ENCODE results near the gene ASB15. TPM values are rescaled to one million over a fixed set of nuclear protein-coding genes. Genes with fewer than 3 reads are reported as not detected.

The ASB15 gene
- total and polyA plus RNA-seq, 7 experiments from 2014 or later: 0.07 to 0.15 TPM; not detected in 5

GRCh38 chr7:123621707-123622106, 20.1 kb downstream of the ASB15 start:
- Mint-ChIP-seq H3K4me1 (peaks cover 0 to 5% (median 0%) of the 10 kb centered on the region in 7 donors), H3K9me3 (no peaks in the 10 kb centered on the region), H3K36me3 (no peaks in the 10 kb centered on the region), H3K4me3 (no peak overlapping the region), H3K27ac (no peak overlapping the region), H3K27me3 (peaks cover 5 to 19% (median 9%) of the 10 kb centered on the region in 5 donors)
- Histone ChIP-seq H3K9me3 (ENCODE audit: control insufficient read depth in 2 of 3, low read length in 3 of 3) (no peaks in the 10 kb centered on the region), H3K27ac (ENCODE audit: low read depth, low read length) (no peak overlapping the region), H3K4me3 (ENCODE audit: low read length) (no peak overlapping the region), H3K4me1 (ENCODE audit: control insufficient read depth in 2 of 2, insufficient read depth in 2 of 2, low read length in 2 of 2) (no peaks in the 10 kb centered on the region), H3K27me3 (ENCODE audit: control insufficient read depth in 2 of 2, insufficient read depth in 2 of 2, low read length in 2 of 2) (no peaks in the 10 kb centered on the region), H3K36me3 (ENCODE audit: control insufficient read depth in 2 of 3, insufficient read depth in 3 of 3, low read length in 3 of 3) (no peaks in the 10 kb centered on the region)
- ChIA-PET POLR2A (no interaction called here), CTCF (no interaction called here)
- ATAC-seq: no peak
- intact Hi-C loops (cut with micrococcal nuclease): no loop called here
- no peak for DNase-seq

GRCh38 chr7:123622660-123623386, 21.2 kb downstream of the ASB15 start:
- Mint-ChIP-seq H3K36me3 (no peaks in the 10 kb centered on the region), H3K27me3 (peaks cover 2 to 18% (median 8%) of the 10 kb centered on the region in 5 donors), H3K4me1 (peaks cover 0 to 5% (median 0%) of the 10 kb centered on the region in 7 donors), H3K27ac (no peak overlapping the region), H3K4me3 (no peak overlapping the region), H3K9me3 (no peaks in the 10 kb centered on the region)
- H3K27me3 ChIP-seq (ENCODE audit: control insufficient read depth in 2 of 2, insufficient read depth in 2 of 2, low read length in 2 of 2): no peaks in the 10 kb centered on the region
- DNase-seq (no peak), ATAC-seq (no peak)
- no peak overlapping the region for H3K4me3 ChIP-seq (ENCODE audit: low read length)
- ChIA-PET POLR2A (no interaction called here), CTCF (no interaction called here)
- intact Hi-C loops (cut with micrococcal nuclease): no loop called here
- no peaks in the 10 kb centered on the region for H3K36me3 ChIP-seq (ENCODE audit: control insufficient read depth in 2 of 3, insufficient read depth in 3 of 3, low read length in 3 of 3)
- H3K9me3 ChIP-seq (ENCODE audit: control insufficient read depth in 2 of 3, low read length in 3 of 3): no peaks in the 10 kb centered on the region
- H3K27ac ChIP-seq (ENCODE audit: low read depth, low read length): no peak overlapping the region
- no peaks in the 10 kb centered on the region for H3K4me1 ChIP-seq (ENCODE audit: control insufficient read depth in 2 of 2, insufficient read depth in 2 of 2, low read length in 2 of 2)

- H3K27me3 Mint-ChIP-seq: peaks cover 0 to 11% (median 8%) of the 10 kb centered on the region in 5 donors
- no peaks in the 10 kb centered on the region for H3K27me3 ChIP-seq (ENCODE audit: control insufficient read depth in 2 of 2, insufficient read depth in 2 of 2, low read length in 2 of 2)
- H3K4me1 Mint-ChIP-seq: peaks cover 0 to 5% (median 0%) of the 10 kb centered on the region in 7 donors
- H3K4me1 ChIP-seq (ENCODE audit: control insufficient read depth in 2 of 2, insufficient read depth in 2 of 2, low read length in 2 of 2): no peaks in the 10 kb centered on the region
- H3K9me3 Mint-ChIP-seq: no peaks in the 10 kb centered on the region
- intact Hi-C loops (cut with micrococcal nuclease): loop anchor here (2.0 kb wide), 3 partner anchors 130 to 248 kb away; no protein-coding TSS in a partner anchor
- no peaks in the 10 kb centered on the region for H3K9me3 ChIP-seq (ENCODE audit: control insufficient read depth in 2 of 3, low read length in 3 of 3)
- no peak overlapping the region for H3K4me3 ChIP-seq (ENCODE audit: low read length)
- H3K4me3 Mint-ChIP-seq: no peak overlapping the region
- POLR2A ChIA-PET: no interaction called here
- peak in 8 of 9 donors; percentile 19 to 54 (median 30) for DNase-seq
- H3K27ac ChIP-seq (ENCODE audit: low read depth, low read length): no peak overlapping the region
- no peak overlapping the region for H3K27ac Mint-ChIP-seq
- no peaks in the 10 kb centered on the region for H3K36me3 ChIP-seq (ENCODE audit: control insufficient read depth in 2 of 3, insufficient read depth in 3 of 3, low read length in 3 of 3)
- H3K36me3 Mint-ChIP-seq: no peaks in the 10 kb centered on the region
- CTCF ChIA-PET: interaction anchor here (1.1 to 1.3 kb wide), 3 partner anchors 9 to 248 kb away, joined by 3 to 5 read pairs (median 4); no protein-coding TSS in a partner anchor
- ATAC-seq: peak; percentile 57
Measured at GRCh38 chr7:123624527-123625183, 23.0 kb downstream of the ASB15 start.

- Mint-ChIP-seq H3K9me3 (no peaks in the 10 kb centered on the region), H3K27me3 (peaks cover 0 to 10% (median 6%) of the 10 kb centered on the region in 5 donors), H3K27ac (no peak overlapping the region), H3K36me3 (no peaks in the 10 kb centered on the region), H3K4me1 (peaks cover 0 to 5% (median 0%) of the 10 kb centered on the region in 7 donors), H3K4me3 (no peak overlapping the region)
- intact Hi-C loops (cut with micrococcal nuclease): loop anchor here (2.0 kb wide), 3 partner anchors 130 to 248 kb away; no protein-coding TSS in a partner anchor
- Histone ChIP-seq H3K27me3 (ENCODE audit: control insufficient read depth in 2 of 2, insufficient read depth in 2 of 2, low read length in 2 of 2) (no peaks in the 10 kb centered on the region), H3K4me1 (ENCODE audit: control insufficient read depth in 2 of 2, insufficient read depth in 2 of 2, low read length in 2 of 2) (no peaks in the 10 kb centered on the region), H3K36me3 (ENCODE audit: control insufficient read depth in 2 of 3, insufficient read depth in 3 of 3, low read length in 3 of 3) (no peaks in the 10 kb centered on the region), H3K4me3 (ENCODE audit: low read length) (no peak overlapping the region), H3K9me3 (ENCODE audit: control insufficient read depth in 2 of 3, low read length in 3 of 3) (no peaks in the 10 kb centered on the region), H3K27ac (ENCODE audit: low read depth, low read length) (no peak overlapping the region)
- CTCF ChIA-PET: interaction anchor here (1.1 to 1.3 kb wide), 3 partner anchors 8 to 247 kb away, joined by 3 to 5 read pairs (median 4); no protein-coding TSS in a partner anchor
- POLR2A ChIA-PET: no interaction called here
- no peak for DNase-seq
- ATAC-seq: no peak
Measured at GRCh38 chr7:123625254-123625653, 23.6 kb downstream of the ASB15 start.

- intact Hi-C loops (cut with micrococcal nuclease): no loop called here
- CTCF ChIA-PET: no interaction called here
Measured at GRCh38 chr7:123627851-123628250, 26.2 kb downstream of the ASB15 start.

GRCh38 chr7:123628829-123629228, 27.2 kb downstream of the ASB15 start:
- ChIA-PET CTCF (no interaction called here), POLR2A (no interaction called here)
- ATAC-seq (no peak), DNase-seq (no peak)
- Mint-ChIP-seq H3K4me1 (peaks cover 0 to 5% (median 0%) of the 10 kb centered on the region in 7 donors), H3K27ac (no peak overlapping the region), H3K27me3 (peaks cover 4 to 15% (median 10%) of the 10 kb centered on the region in 5 donors), H3K9me3 (no peaks in the 10 kb centered on the region), H3K4me3 (no peak overlapping the region), H3K36me3 (no peaks in the 10 kb centered on the region)
- H3K4me3 ChIP-seq (ENCODE audit: low read length): no peak overlapping the region
- no peaks in the 10 kb centered on the region for H3K27me3 ChIP-seq (ENCODE audit: control insufficient read depth in 2 of 2, insufficient read depth in 2 of 2, low read length in 2 of 2)
- H3K27ac ChIP-seq (ENCODE audit: low read depth, low read length): no peak overlapping the region
- intact Hi-C loops (cut with micrococcal nuclease): no loop called here
- no peaks in the 10 kb centered on the region for H3K4me1 ChIP-seq (ENCODE audit: control insufficient read depth in 2 of 2, insufficient read depth in 2 of 2, low read length in 2 of 2)
- H3K36me3 ChIP-seq (ENCODE audit: control insufficient read depth in 2 of 3, insufficient read depth in 3 of 3, low read length in 3 of 3): no peaks in the 10 kb centered on the region
- no peaks in the 10 kb centered on the region for H3K9me3 ChIP-seq (ENCODE audit: control insufficient read depth in 2 of 3, low read length in 3 of 3)

More at GRCh38 chr7:123627851-123628250, 26.2 kb downstream of the ASB15 start:
- peaks cover 4 to 15% (median 10%) of the 10 kb centered on the region in 5 donors for H3K27me3 Mint-ChIP-seq
- H3K4me1 Mint-ChIP-seq: peaks cover 0 to 5% (median 0%) of the 10 kb centered on the region in 7 donors
- no peak overlapping the region for H3K4me3 ChIP-seq (ENCODE audit: low read length)
- ATAC-seq: no peak
- DNase-seq: no peak
- no peaks in the 10 kb centered on the region for H3K27me3 ChIP-seq (ENCODE audit: control insufficient read depth in 2 of 2, insufficient read depth in 2 of 2, low read length in 2 of 2)
- H3K27ac Mint-ChIP-seq: no peak overlapping the region
- POLR2A ChIA-PET: no interaction called here
- H3K9me3 ChIP-seq (ENCODE audit: control insufficient read depth in 2 of 3, low read length in 3 of 3): no peaks in the 10 kb centered on the region
- no peaks in the 10 kb centered on the region for H3K4me1 ChIP-seq (ENCODE audit: control insufficient read depth in 2 of 2, insufficient read depth in 2 of 2, low read length in 2 of 2)
- H3K36me3 Mint-ChIP-seq: no peaks in the 10 kb centered on the region
- no peak overlapping the region for H3K4me3 Mint-ChIP-seq
- H3K36me3 ChIP-seq (ENCODE audit: control insufficient read depth in 2 of 3, insufficient read depth in 3 of 3, low read length in 3 of 3): no peaks in the 10 kb centered on the region
- H3K9me3 Mint-ChIP-seq: no peaks in the 10 kb centered on the region
- H3K27ac ChIP-seq (ENCODE audit: low read depth, low read length): no peak overlapping the region

Data from naive thymus-derived CD4-positive, alpha-beta T cell (primary cell).